ENCODE results near the gene DEPDC7.
"Not testable (repeated sequence)": the region's sequence is repeated elsewhere in the genome, so short reads cannot be mapped to it uniquely, and the experiment has no call there.

DEPDC7 gene

DNA sequence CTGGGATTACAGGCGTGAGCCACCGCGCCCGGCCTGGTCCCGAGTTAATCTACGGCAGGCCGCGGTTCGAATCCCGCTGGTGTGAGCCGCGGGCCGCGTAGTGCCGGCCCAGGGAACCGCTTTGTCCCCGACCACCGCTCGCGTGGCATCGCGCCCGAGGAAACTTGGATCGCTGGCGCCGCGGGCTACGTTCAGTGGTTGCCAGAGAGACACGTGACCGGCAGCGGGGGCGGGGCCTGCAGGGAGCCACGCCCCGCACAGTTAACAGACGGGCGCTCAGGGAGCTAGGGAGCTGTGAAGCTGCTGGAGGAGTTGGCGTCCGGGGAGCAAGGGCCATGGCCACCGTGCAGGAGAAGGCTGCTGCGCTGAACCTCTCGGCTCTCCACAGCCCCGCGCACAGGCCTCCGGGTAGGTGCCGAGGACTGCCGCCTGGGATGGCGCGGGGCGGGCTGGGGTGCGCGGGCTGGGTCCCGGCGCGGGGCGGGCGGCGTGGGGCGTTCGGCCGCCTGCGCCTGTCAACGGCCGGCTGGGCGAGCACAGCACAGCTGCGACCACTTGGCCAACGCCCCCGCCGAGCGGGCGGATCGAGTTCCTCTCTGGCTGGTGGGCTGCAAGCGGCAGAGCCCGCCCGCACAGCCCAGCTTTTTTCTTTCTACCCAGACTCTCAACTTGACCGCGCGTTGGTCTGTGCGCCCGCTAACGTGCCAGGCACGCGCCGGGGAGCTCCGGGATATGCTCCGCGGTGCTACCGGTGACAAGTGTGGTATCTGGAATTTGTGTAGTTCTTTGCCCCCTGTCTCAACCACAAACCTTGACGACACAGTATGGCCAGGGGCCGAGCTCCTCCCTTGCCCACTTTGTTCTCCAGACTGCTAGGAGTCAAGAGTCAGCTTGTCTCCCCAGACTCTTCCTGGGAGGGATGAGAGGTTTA is at the start of gene DEPDC7:
DEPDC7 (plus strand) TSS at position 258 of the 931 bp plus-strand sequence; CDS start at position 336, 78 bp downstream.
- DNase-seq = peak; percentile 89 to 95 (median 92)

DNA sequence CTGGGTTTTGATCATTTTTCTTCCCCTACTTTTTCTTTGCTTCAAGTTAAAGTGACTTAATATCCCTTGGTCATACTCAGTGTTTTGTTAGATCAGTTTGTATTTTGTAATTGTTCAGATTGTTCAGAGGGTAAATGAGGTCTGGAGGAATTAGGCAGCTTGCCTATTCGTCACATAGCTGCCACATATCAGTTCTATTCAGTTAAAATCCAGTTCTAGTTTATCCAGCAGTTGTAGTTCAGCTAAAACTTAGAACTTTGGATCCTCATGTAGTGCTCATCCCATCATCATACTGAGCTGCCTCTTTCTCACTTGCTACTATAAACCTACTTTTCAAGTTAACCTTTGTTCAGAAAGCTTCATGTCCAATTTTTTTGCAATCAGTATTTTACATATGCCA is 47.1 kb upstream of the DEPDC7 start:
- DNase-seq = no peak

DNA sequence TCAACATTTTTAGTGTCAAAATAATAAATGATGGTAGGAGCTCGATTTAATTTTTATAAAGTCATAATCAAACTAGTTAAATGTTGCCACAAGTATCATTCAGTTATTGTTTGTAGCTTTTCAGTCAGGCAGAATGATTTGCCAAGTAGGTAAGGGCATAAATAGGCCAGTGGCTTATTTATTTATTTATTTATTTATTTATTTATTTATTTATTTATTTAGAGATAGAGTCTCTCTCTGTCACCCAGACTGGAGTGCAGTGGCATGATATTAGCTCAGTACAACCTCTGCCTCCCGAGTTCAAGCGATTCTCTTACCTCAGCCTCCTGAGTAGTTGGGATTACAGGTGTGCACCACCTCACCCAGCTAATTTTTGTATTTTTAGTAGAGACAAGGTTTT is 43.4 kb upstream of the DEPDC7 start:
- DNase-seq = not testable (repeated sequence)

- no peak for DNase-seq
Measured at GRCh38 chr11:32972781-32973180, 42.9 kb upstream of the DEPDC7 start.

GRCh38 chr11:32982626-32983025 is 33.1 kb upstream of the DEPDC7 start:
- no peak for DNase-seq

DNA sequence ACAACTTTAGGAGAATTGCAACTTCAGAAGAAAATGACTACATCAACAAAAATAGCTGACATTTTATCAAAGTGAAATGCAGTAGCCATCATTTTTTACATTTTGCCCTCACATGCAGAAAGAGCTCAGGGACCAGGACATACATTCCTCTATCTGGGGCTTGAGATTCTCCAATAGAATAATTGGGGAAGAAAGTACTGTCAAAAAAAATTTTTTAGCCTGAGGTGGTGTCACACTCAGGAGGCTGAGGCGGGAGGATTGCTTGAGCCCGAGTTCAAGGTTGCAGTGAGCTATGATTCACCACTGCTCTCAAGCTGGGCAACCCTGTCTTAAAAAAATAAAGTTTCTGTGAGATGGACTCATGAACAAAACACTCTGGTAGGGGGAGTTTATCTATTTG is 32.2 kb upstream of the DEPDC7 start:
- peak in 1 of 3 donors; percentile 5 for DNase-seq

- DNase-seq = no peak
Measured at GRCh38 chr11:32985600-32985999, 30.1 kb upstream of the DEPDC7 start.

GRCh38 chr11:32987851-32988250 is 27.8 kb upstream of the DEPDC7 start:
- no peak for DNase-seq

- DNase-seq = no peak
Measured at GRCh38 chr11:32990481-32990880, 25.2 kb upstream of the DEPDC7 start.

- DNase-seq = no peak
Measured at GRCh38 chr11:32991427-32991826, 24.3 kb upstream of the DEPDC7 start.

DNA sequence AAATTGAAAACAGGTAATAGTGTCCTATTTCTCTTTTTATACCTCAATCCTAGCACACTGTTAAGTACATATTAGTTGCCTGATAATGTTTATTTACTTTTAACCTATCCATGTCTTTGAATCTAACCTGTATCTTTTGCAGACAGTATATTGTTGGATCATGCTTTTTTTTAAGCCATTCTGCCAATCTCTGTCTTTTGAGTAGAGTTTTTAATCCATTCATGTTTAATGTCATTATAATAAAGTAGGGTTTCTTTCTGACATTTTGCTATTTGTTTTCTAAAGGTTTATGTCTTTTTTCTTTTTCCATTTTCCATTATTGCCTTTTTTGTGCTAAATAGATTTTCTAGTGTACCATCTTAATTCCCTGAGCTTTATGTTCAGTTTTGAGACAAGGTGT is 23.8 kb upstream of the DEPDC7 start:
- DNase-seq = no peak

GRCh38 chr11:33000181-33000580 is 15.5 kb upstream of the DEPDC7 start:
- DNase-seq = no peak

DNA sequence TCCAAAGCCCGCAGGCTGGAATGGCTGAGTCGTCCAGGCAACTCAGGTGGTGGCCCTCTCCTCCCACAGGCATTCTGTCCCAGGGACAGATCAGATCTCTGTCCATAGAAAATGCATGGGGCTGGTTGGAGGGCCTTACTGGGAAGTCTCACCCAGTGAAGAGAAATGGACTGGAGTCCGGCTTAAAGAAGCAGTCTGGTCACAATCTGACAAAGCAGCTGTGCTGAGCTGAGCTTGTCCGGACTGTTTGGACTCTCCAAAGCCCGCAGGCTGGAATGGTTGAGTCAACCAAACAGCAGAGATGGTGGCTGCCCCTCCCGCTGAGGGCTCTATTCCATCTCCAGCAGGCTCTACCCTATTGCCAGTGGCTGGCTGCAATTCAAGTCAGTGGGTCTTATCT is 14.4 kb upstream of the DEPDC7 start:
- DNase-seq = no peak

GRCh38 chr11:33001751-33002542 is 13.7 kb upstream of the DEPDC7 start:
- DNase-seq = no peak

- no peak for DNase-seq
Measured at GRCh38 chr11:33005175-33005574, 10.5 kb upstream of the DEPDC7 start.

GRCh38 chr11:33006010-33006409 is 9.7 kb upstream of the DEPDC7 start:
- no peak for DNase-seq

- no peak for DNase-seq
Measured at GRCh38 chr11:33013755-33014154, 1.9 kb upstream of the DEPDC7 start.

- peak; percentile 39 to 69 (median 61) for DNase-seq
Measured at GRCh38 chr11:33016654-33017053, 976 bp downstream of the DEPDC7 start.

DNA sequence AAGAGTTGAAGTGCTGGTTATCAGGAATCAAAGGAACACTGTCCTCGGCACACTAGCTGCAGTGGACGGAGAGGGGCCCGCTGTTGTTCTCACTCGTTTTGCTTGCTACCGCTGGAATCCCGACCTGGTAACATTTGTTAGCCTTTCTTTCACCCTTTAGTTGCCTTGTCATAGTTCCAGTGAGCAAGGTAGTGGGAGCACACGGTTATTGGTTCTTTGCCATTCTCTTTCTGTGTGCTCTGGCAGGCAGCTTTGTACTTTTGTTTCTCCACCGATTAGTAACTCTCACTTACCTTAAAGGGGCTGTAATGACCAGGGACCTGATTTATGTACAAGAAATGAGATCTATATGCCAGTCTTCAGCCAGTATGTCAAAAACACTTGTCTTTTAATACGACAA is 1.8 kb downstream of the DEPDC7 start:
- DNase-seq = no peak

DNA sequence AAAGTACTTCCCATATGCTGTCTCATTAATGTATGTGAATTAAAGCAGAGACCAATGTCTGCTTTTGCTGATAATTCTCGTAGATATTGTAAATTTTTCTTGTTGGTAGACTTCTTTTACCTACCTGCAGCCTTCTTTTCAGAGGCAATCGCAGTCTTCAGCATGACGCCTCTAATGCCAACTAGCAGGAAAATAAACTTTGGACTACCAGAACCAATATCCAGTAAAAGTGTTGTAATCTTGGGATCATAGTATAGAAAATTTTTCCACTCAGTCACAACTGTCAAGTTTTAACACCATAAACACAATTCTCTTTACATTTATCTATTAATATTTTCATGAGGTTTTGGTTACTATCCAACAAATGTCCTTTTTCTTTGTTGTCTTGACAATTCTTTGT is 2.3 kb downstream of the DEPDC7 start:
- DNase-seq = no peak

DNA sequence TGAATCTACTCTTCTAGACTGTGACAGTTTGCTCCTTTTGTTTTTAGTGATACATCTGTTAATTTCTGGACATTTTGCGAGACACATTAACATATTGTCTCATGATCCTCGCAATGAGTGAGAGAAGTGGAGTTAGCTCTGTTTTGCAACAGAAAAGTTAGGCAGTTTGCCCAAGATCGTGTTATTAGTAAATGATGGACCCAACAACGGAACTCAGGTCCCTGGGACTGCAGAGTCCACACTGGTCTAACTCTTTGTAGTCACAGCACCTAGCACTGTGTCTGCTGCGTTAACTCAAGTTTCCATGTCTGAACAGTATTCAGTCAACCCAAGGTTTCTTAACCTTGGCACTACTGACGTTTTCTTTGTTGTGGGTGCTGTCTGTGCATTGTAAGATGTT is 3.2 kb downstream of the DEPDC7 start:
- no peak for DNase-seq

- DNase-seq = no peak
Measured at GRCh38 chr11:33021501-33021900, 5.8 kb downstream of the DEPDC7 start.

DNA sequence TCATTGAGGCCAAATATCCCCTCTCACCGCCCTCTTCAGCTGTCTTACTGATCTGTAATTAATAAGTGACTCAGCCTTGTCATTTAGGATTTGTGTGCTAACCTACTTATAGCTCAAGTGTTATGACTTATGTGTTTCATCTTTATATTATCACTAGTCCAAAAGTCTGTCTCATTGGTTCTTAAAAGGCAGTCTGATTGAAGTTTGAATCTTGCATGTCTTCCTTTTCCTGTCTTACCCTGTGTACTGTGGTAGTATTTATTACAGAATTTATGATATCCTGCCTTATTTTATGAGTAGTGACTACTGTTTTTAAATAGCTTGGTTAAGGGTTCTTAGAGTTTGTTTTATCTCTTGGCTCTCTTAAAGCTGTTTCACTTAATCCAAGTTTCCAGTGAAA is 6.3 kb downstream of the DEPDC7 start:
- DNase-seq = no peak

- DNase-seq = no peak
Measured at GRCh38 chr11:33025339-33025722, 9.7 kb downstream of the DEPDC7 start.
